ENCODE measurements around the gene TMEM184B.

Gene TMEM184B

DNA sequence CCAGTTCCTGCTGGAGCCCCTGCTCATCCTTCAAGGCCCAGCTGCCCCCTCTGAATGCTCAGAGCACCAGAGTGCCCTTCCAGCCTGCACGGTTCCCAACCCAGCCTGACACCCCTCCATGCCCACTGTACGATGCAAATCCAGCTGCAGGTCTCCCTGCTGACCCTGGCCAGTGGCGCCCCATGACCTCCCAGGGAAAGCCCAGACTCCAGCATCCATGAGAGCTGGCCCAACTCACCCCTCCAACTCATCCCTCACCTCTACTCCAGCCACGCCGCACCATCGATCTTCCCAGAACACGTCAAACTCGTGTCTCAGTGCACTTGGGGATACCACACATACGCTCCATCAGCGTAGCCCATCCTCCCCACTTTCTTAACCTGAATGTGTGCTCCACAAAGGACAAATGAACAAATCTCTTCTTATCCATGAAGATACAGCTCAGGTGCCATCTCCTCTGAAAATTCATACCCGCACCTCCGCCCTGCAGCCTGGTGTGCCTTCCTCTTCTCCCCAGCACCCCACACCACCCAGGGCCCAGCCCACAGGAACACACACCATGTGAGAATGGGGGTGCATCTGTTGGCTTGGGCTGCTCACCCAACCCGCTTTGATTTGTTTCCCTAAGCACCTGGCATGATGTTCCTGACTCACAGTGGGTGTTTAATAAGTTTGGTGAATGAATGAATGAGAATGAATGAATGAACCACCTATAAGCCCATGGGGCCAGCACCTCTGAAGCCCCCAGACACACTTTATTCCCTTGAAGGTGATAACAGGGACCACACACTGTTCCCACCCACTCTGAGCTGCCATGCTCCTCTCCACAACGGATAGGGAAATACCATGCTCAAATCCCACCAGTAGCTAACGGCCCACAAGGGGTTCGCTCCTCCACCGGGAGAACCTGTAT lies 97.3 kb downstream of the TMEM184B start:
- DNase-seq, result no peak

DNA sequence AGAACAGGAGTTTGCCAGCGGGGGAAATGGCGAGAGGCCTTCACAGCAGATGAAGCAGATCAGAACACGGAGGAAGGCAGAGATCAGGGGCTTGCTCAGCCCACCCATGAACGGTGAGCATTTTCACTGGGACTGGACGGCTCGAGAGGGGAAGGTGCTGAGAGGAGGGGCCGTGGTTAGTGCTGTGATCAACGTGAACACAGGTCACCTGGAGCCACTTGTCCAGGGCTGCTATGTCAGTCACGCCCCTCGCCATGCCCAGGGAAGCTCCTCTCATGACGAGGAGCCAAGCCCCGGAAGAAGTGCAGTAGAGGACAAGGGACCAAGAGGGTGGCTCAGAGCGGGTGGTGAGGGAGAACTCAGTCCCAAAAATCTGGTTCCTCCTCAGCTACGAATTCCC lies 98.2 kb downstream of the TMEM184B start:
- DNase-seq, result no peak

DNA sequence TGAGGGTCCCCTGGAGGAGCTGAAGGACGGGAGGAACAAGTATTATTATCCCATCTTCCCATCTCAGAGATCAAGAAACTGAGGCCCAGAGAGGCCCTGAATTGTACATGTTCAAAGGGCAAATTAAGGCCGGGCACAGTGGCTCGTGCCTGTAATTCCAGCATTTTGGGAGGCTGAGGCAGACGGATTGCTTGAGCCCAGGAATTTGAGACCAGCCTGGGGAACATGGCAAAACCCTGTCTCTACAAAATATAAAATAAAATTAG lies 99.2 kb downstream of the TMEM184B start:
- DNase-seq, result no peak

DNA sequence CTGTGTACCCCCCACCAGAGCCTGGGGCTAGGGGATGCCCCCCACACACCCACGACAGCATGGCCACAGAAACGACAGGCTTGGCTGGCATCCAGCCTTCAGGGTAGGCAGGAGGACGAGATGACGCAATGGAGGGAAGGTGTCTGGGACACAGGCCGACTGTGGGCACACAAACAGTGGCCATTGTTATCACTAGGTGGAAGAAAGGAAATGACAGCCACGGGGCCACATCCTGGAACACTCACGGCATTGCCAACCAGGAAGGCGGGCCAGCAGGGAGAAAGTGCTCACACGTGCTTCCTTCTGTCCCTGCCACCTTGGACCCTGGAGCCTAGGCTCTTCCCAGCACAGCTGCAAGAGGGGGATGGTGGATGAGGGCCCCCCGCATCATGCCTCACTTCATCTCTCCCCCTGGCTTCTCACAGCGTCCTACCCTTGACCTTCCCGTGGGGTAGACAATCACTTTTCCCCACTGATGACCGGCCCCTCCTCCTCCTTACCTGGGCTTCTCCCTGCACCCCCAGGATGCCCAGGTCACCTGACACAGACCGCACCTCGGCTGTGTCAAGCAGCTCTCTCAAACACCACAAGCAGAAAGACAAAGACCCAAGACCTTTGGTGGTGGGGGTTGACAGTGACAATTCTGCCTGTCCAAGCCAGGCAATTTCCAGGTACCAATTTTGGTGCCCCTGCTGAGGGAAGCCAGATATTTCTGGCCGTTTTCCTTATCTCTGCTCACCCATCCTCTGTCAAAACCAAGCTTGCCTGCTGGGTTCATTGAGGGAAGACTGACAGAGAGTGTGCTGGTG lies 99.8 kb downstream of the TMEM184B start:
- DNase-seq, result no peak

DNA sequence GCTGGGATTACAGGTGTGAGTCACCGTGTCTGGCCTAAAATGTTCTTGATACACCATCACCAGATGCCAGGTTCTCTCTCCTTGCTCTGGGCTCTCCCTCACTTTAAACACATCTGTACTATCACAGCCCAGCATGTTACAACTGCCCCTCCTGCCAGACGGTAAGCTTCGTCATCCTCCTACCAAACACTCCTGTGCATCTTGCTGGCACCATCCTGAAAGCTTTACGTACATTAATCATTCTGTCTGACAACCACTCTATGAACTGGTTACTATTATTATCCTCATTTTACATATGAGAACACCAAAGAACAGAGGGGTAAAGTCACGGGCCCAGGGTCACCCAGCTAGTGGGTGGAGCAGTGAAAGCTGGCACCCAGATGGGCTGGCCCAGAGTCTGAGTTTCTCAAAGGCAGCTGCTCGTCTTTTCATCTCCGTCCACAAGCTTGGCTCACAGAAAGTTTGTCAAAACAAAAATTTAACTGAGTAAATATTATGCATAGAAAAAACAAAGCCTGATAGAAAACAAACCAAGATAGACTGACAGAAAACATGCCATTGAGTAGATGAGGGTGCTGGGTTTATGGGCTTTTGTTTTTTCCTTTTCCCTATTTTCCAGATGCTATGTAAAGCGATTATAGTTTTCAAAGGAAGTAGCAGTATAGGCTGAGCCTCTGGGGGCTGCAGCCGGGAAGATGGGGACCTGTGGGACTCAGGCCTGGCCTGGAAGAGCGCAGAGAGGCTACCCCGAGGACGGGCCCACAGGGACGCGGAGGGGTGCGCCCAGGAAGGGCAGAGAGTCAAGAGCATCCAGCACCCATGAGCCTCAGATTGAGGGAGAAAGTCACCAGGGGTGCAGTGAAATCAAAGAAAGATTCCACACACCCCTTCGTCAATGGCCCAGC lies 100.6 kb downstream of the TMEM184B start:
- no peak for DNase-seq

DNA sequence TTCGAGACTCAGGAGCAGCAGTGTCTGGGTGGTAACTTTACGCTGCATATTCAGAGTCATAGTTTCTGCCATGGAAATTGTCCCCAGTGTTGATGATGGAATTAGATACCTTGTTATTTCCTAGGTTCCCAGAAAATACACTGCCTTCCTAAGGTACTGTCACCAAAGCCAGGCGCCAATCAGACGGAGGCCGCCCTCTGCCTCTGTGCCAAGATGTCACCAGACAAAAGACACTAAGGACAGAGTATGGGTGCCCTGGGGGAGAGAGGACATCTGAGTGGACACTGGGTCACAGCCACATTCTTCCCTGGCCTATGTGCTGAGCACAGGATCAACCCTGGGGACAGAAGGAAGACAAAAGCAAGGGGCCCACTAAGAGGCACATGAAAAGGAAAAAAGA lies 102.3 kb downstream of the TMEM184B start:
- DNase-seq, result no peak
